ENCODE measurements around the gene CRPPA.

- no peak for TF ChIP-seq CTCF (IDR thresholded peaks at IDR 0.05)
- TF ChIP-seq EP300 (IDR thresholded peaks at IDR 0.05), result no peak
- TF ChIP-seq POLR2A (IDR thresholded peaks at IDR 0.05), result no peak
Measured at GRCh38 chr7:16465469-16466361, 44.4 kb upstream of the CRPPA start, which contains the start of gene SOSTDC1.

Measured in tibial nerve (tissue), 4 donors.